ENCODE measurements around the gene DNAH14. TPM values are rescaled to one million over a fixed set of nuclear protein-coding genes. Genes with fewer than 3 reads are reported as not detected.
"Not testable (repeated sequence)": the region's sequence is repeated elsewhere in the genome, so short reads cannot be mapped to it uniquely, and the experiment has no call there.

Gene DNAH14
- total and polyA plus RNA-seq, 9 donors, result 3.7 to 61.4 (median 24.2) TPM

DNA sequence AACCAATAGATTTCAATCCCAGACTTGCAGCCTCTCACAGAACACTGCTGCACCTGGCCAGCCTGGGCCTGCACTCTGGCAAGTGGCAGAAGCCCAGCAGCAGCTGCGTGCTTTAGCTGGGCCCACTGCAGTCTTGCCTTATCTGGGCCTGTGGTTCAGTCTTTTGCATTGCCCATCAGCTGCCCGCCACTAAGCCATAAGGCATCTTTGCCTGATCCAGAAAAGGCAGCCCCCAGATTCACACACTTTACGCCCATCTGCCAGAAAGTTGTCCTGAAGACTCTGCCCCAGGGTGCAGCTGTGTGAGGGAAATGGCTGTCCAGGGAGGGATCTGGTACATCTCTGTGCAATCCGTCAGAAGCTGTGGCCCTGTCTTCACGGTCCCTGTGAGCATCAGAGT is 217.0 kb downstream of the DNAH14 start:
- intact Hi-C loops (cut with DNase I), result no loop called here
- Histone ChIP-seq H3K36me3 (no peaks in the 10 kb centered on the region), H3K27ac (no peak overlapping the region), H3K4me3 (no peak overlapping the region), H3K9me3 (no peaks in the 10 kb centered on the region), H3K27me3 (no peaks in the 10 kb centered on the region), H3K4me1 (ENCODE audit: insufficient read depth) (no peaks in the 10 kb centered on the region)
- 81 to 95% (median 93%) methylated on average over 5 of the region's 5 CpGs for WGBS, 3 donors
- no peak for TF ChIP-seq POLR2A (IDR thresholded peaks at IDR 0.05)
- TF ChIP-seq EP300 (IDR thresholded peaks at IDR 0.05), result no peak
- TF ChIP-seq CTCF (IDR thresholded peaks at IDR 0.05), result no peak
- no peak for DNase-seq

GRCh38 chr1:225147791-225148190 is 218.3 kb downstream of the DNAH14 start:
- H3K27ac ChIP-seq; DNase-seq; H3K9me3 ChIP-seq; intact Hi-C loops (cut with DNase I); H3K4me3 ChIP-seq; H3K27me3 ChIP-seq; H3K4me1 ChIP-seq (ENCODE audit: insufficient read depth); H3K36me3 ChIP-seq: not testable (repeated sequence)

GRCh38 chr1:225152061-225152460 is 222.6 kb downstream of the DNAH14 start:
- TF ChIP-seq POLR2A (IDR thresholded peaks at IDR 0.05) (no peak), EP300 (IDR thresholded peaks at IDR 0.05) (no peak), CTCF (IDR thresholded peaks at IDR 0.05) (no peak)
- intact Hi-C loops (cut with DNase I), result no loop called here
- no peak for DNase-seq
- Histone ChIP-seq H3K4me1 (ENCODE audit: insufficient read depth) (no peaks in the 10 kb centered on the region), H3K27ac (no peak overlapping the region), H3K9me3 (no peaks in the 10 kb centered on the region), H3K27me3 (no peaks in the 10 kb centered on the region), H3K36me3 (no peaks in the 10 kb centered on the region), H3K4me3 (no peak overlapping the region)

- TF ChIP-seq EP300 (IDR thresholded peaks at IDR 0.05), result no peak
- TF ChIP-seq POLR2A (IDR thresholded peaks at IDR 0.05), result no peak
- TF ChIP-seq CTCF (IDR thresholded peaks at IDR 0.05), result no peak
- no peaks in the 10 kb centered on the region for H3K4me1 ChIP-seq (ENCODE audit: insufficient read depth)
- WGBS, 3 donors, result 95 to 99% (median 98%) methylated on average over 1 of the region's 1 CpG
- no peaks in the 10 kb centered on the region for H3K27me3 ChIP-seq
- H3K4me3 ChIP-seq, result no peak overlapping the region
- H3K36me3 ChIP-seq, result no peaks in the 10 kb centered on the region
- intact Hi-C loops (cut with DNase I), result no loop called here
- H3K9me3 ChIP-seq, result no peaks in the 10 kb centered on the region
- H3K27ac ChIP-seq, result no peak overlapping the region
- DNase-seq, result no peak
These were observed 226.1 kb downstream of the DNAH14 start for GRCh38 chr1:225155555-225155954.

DNA sequence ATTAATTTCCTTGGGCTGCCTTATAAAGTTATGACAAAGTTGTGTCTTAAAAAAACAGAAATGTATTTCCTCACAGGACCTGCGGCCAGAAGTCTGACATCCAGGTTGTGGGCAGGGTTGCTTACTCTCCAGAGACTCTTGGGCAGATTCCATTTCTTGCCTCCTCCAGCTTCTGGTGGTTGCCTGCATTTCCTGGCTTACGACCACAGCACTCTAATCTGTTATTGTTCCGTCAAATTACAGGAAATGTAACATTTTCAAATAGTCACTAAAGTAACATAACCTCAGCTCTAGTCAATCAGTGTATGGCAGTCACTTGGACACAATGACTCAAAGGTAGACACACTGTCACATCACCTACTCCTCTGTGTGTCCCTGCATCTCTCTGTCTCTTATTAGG is 226.8 kb downstream of the DNAH14 start:
- Histone ChIP-seq H3K4me1 (ENCODE audit: insufficient read depth) (no peaks in the 10 kb centered on the region), H3K27ac (no peak overlapping the region), H3K4me3 (no peak overlapping the region), H3K27me3 (no peaks in the 10 kb centered on the region), H3K36me3 (no peaks in the 10 kb centered on the region), H3K9me3 (no peaks in the 10 kb centered on the region)
- intact Hi-C loops (cut with DNase I), result no loop called here
- no peak for DNase-seq
- 74 to 85% (median 78%) methylated on average over 3 of the region's 3 CpGs for WGBS, 3 donors
- no peak for TF ChIP-seq CTCF (IDR thresholded peaks at IDR 0.05)
- no peak for TF ChIP-seq POLR2A (IDR thresholded peaks at IDR 0.05)
- TF ChIP-seq EP300 (IDR thresholded peaks at IDR 0.05), result no peak
